ENCODE measurements around the gene TMEM220.

GRCh38 chr17:10738521-10739258 is 8.9 kb upstream of the TMEM220 start:
- TF ChIP-seq CTCF (conservative IDR thresholded peaks at IDR 0.05) (no peak), EZH2 (IDR thresholded peaks at IDR 0.05; ENCODE audit: low read depth) (no peak)

Measured in PC-9 (cell line).